HepG2 (cell line): ENCODE measurements around the gene EVA1C. TPM values are rescaled to one million over a fixed set of nuclear protein-coding genes. Genes with fewer than 3 reads are reported as not detected.

Experiments
- FOXO1 ChIP-seq: sonication (generic); formaldehyde crosslinking; IDR thresholded peaks from 2 replicates; pipeline ENCODE4 v1.4.0; 2020; ENCODE audit warnings: missing genetic modification reagents
- NCOA2 ChIP-seq: sonication (generic); formaldehyde crosslinking; IDR thresholded peaks from 2 replicates; pipeline ENCODE4 v1.8.0; 2022; ENCODE audit warnings: inconsistent platforms
- NFIC ChIP-seq: IDR thresholded peaks from 2 replicates; pipeline ENCODE4 v1.6.1; 2012; ENCODE audit warnings: mild to moderate bottlenecking, low read length, inconsistent platforms
- PITX1 ChIP-seq: sonication (generic); formaldehyde crosslinking; IDR thresholded peaks from 2 replicates; pipeline ENCODE4 v1.5.1; 2020; ENCODE audit warnings: mild to moderate bottlenecking, missing genetic modification reagents
- RBM22 ChIP-seq: fragments of 200-400 bp; formaldehyde crosslinking; optimal IDR thresholded peaks from 2 replicates; pipeline ENCODE3; 2017; ENCODE audit warnings: mild to moderate bottlenecking, low read length, moderate library complexity
- REL ChIP-seq: sonication (generic); formaldehyde crosslinking; conservative IDR thresholded peaks from 2 replicates; pipeline ENCODE4 v1.8.0; 2022; ENCODE audit warnings: mild to moderate bottlenecking, missing genetic modification reagents, moderate library complexity
- RELA ChIP-seq: sonication (generic); formaldehyde crosslinking; IDR thresholded peaks from 2 replicates; pipeline ENCODE4 v1.4.0; 2020; ENCODE audit warnings: missing genetic modification reagents
- ZNF547 ChIP-seq: sonication (generic); formaldehyde crosslinking; IDR thresholded peaks from 2 replicates; pipeline ENCODE4 v1.5.1; 2020; ENCODE audit warnings: mild to moderate bottlenecking, missing genetic modification reagents
- polyA plus RNA-seq, 8 experiments: library from polyadenylated mRNA; depleted of rRNA in 3 of 8; stranded (reverse) in 7 of 8; unstranded in 1 of 8; fragments of >200 nt; fragmentation: Illumina TruSeq in 4 of 8; extraction: Trizol in 4 of 8; gene quantifications; 2 replicates each; pipeline versions ENCODE4 v1.2.1 to v1.2.3, GENCODE V29; 2011 to 2016; ENCODE audit warnings: low read depth in 4 of 8, missing spikeins in 1 of 8, mixed read lengths in 1 of 8; ENCODE audit not compliant: insufficient read depth in 1 of 8
- total RNA-seq, 5 experiments: library from RNA; depleted of rRNA; stranded (reverse); fragments of >200 nt; fragmentation: Illumina TruSeq; extraction: Trizol; gene quantifications; 2 replicates each; pipeline ENCODE4 v1.2.3, GENCODE V29; 2016; ENCODE audit warnings: low read depth in 1 of 5
- TF ChIP-seq, protein P1 (sequence below): sonication (generic); formaldehyde crosslinking; IDR thresholded peaks from 2 replicates; pipeline ENCODE4 v1.4.0; 2020; ENCODE audit warnings: missing genetic modification reagents, borderline replicate concordance
- TF ChIP-seq, protein P2 (sequence below): sonication (generic); formaldehyde crosslinking; IDR thresholded peaks from 2 replicates; pipeline ENCODE4 v1.8.0; 2022; ENCODE audit warnings: mild to moderate bottlenecking, missing genetic modification reagents, borderline replicate concordance
- TF ChIP-seq, protein P3 (sequence below): sonication (generic); formaldehyde crosslinking; IDR thresholded peaks from 2 replicates; pipeline ENCODE4 v1.4.0; 2020; ENCODE audit warnings: missing genetic modification reagents, borderline replicate concordance
- TF ChIP-seq, protein P4 (sequence below): IDR thresholded peaks from 2 replicates; pipeline ENCODE4 v1.6.1; 2016; ENCODE audit warnings: low read depth, missing genetic modification reagents, missing compliant biosample characterization

EVA1C gene
- total and polyA plus RNA-seq, 2 of the 13 experiments (the other 11 are each of a cell fraction or from before 2014, with no cell fraction given) = 0.29 to 0.34 TPM

DNA sequence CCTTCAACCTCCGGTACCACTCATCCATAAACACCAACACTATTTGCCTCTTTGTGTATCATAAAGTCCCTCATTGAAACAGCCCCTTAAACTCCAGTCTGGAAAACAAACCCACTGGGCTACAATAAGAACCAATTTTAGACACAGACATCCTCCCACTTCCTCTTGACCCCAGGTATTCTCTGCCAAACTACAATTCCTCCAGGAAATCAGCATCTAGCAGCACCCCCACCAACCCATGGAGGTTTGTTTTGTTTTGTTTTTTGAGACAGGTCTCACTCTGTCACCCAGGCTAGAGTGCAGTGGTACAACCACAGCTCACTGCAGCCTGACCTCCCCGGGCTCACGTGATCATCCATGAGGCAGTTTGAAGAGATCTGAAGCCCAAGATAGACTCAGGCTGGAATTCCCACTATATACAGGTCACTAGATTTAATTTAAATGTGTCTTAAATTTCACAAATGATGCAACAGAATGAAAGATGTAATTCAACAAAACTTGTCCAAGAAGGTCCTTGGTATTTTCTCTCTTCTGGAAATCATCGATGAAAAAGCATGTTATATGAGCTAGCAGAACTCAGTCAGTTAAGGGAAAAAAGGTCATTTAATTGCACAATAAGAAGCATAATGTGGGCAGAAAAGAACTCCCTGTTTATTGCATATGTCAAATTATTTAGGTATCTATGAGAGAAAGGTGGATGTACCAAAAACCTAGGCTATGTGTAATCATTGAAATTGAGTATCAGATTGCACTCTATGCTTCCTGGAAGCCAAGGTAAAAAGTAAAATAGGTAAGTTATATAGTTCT is 142.5 kb downstream of the EVA1C start (continued):
- TF ChIP-seq, protein P1, sequence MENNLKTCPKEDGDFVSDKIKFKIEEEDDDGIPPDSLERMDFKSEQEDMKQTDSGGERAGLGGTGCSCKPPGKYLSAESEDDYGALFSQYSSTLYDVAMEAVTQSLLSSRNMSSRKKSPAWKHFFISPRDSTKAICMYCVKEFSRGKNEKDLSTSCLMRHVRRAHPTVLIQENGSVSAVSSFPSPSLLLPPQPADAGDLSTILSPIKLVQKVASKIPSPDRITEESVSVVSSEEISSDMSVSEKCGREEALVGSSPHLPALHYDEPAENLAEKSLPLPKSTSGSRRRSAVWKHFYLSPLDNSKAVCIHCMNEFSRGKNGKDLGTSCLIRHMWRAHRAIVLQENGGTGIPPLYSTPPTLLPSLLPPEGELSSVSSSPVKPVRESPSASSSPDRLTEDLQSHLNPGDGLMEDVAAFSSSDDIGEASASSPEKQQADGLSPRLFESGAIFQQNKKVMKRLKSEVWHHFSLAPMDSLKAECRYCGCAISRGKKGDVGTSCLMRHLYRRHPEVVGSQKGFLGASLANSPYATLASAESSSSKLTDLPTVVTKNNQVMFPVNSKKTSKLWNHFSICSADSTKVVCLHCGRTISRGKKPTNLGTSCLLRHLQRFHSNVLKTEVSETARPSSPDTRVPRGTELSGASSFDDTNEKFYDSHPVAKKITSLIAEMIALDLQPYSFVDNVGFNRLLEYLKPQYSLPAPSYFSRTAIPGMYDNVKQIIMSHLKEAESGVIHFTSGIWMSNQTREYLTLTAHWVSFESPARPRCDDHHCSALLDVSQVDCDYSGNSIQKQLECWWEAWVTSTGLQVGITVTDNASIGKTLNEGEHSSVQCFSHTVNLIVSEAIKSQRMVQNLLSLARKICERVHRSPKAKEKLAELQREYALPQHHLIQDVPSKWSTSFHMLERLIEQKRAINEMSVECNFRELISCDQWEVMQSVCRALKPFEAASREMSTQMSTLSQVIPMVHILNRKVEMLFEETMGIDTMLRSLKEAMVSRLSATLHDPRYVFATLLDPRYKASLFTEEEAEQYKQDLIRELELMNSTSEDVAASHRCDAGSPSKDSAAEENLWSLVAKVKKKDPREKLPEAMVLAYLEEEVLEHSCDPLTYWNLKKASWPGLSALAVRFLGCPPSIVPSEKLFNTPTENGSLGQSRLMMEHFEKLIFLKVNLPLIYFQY (CRISPR knock-in tag) = no peak
- TF ChIP-seq, protein P2, sequence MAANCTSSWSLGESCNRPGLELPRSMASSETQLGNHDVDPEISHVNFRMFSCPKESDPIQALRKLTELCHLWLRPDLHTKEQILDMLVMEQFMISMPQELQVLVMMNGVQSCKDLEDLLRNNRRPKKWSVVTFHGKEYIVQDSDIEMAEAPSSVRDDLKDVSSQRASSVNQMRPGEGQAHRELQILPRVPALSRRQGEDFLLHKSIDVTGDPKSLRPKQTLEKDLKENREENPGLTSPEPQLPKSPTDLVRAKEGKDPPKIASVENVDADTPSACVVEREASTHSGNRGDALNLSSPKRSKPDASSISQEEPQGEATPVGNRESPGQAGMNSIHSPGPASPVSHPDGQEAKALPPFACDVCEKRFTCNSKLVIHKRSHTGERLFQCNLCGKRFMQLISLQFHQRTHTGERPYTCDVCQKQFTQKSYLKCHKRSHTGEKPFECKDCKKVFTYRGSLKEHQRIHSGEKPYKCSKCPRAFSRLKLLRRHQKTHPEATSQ (CRISPR knock-in tag) = no peak
- TF ChIP-seq NFIC (no peak), RBM22 (no peak), RELA (CRISPR knock-in tag) (no peak), ZNF547 (CRISPR knock-in tag) (no peak), PITX1 (no peak), REL (no peak), FOXO1 (CRISPR knock-in tag) (no peak), NCOA2 (CRISPR knock-in tag) (no peak)
- TF ChIP-seq, protein P3, sequence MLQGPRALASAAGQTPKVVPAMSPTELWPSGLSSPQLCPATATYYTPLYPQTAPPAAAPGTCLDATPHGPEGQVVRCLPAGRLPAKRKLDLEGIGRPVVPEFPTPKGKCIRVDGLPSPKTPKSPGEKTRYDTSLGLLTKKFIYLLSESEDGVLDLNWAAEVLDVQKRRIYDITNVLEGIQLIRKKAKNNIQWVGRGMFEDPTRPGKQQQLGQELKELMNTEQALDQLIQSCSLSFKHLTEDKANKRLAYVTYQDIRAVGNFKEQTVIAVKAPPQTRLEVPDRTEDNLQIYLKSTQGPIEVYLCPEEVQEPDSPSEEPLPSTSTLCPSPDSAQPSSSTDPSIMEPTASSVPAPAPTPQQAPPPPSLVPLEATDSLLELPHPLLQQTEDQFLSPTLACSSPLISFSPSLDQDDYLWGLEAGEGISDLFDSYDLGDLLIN (CRISPR knock-in tag) = no peak
- TF ChIP-seq, protein P4, sequence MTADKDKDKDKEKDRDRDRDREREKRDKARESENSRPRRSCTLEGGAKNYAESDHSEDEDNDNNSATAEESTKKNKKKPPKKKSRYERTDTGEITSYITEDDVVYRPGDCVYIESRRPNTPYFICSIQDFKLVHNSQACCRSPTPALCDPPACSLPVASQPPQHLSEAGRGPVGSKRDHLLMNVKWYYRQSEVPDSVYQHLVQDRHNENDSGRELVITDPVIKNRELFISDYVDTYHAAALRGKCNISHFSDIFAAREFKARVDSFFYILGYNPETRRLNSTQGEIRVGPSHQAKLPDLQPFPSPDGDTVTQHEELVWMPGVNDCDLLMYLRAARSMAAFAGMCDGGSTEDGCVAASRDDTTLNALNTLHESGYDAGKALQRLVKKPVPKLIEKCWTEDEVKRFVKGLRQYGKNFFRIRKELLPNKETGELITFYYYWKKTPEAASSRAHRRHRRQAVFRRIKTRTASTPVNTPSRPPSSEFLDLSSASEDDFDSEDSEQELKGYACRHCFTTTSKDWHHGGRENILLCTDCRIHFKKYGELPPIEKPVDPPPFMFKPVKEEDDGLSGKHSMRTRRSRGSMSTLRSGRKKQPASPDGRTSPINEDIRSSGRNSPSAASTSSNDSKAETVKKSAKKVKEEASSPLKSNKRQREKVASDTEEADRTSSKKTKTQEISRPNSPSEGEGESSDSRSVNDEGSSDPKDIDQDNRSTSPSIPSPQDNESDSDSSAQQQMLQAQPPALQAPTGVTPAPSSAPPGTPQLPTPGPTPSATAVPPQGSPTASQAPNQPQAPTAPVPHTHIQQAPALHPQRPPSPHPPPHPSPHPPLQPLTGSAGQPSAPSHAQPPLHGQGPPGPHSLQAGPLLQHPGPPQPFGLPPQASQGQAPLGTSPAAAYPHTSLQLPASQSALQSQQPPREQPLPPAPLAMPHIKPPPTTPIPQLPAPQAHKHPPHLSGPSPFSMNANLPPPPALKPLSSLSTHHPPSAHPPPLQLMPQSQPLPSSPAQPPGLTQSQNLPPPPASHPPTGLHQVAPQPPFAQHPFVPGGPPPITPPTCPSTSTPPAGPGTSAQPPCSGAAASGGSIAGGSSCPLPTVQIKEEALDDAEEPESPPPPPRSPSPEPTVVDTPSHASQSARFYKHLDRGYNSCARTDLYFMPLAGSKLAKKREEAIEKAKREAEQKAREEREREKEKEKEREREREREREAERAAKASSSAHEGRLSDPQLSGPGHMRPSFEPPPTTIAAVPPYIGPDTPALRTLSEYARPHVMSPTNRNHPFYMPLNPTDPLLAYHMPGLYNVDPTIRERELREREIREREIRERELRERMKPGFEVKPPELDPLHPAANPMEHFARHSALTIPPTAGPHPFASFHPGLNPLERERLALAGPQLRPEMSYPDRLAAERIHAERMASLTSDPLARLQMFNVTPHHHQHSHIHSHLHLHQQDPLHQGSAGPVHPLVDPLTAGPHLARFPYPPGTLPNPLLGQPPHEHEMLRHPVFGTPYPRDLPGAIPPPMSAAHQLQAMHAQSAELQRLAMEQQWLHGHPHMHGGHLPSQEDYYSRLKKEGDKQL (CRISPR knock-in tag) = no peak
- TF ChIP-seq, all 625 proteins: peak for 0
